Fibroblast of mammary gland (primary cell): ENCODE results near the gene RNF121.

Experiments
- DNase-seq: peaks from one replicate; pipeline ENCODE4 v3.0.0-alpha.2; 2010; ENCODE audit warnings: low read depth
- H3K4me3 ChIP-seq: 2 replicates; pipeline ENCODE4 v1.5.1; 2011; ENCODE audit warnings: low read depth, mild to moderate bottlenecking, low read length, moderate library complexity; ENCODE audit not compliant: control insufficient read depth
- TF ChIP-seq, protein P1 (sequence below): conservative IDR thresholded peaks from 2 replicates; pipeline ENCODE4 v1.5.1; 2011; ENCODE audit warnings: low read depth, low read length, inconsistent platforms; ENCODE audit not compliant: control insufficient read depth, insufficient read depth

RNF121 gene

DNA sequence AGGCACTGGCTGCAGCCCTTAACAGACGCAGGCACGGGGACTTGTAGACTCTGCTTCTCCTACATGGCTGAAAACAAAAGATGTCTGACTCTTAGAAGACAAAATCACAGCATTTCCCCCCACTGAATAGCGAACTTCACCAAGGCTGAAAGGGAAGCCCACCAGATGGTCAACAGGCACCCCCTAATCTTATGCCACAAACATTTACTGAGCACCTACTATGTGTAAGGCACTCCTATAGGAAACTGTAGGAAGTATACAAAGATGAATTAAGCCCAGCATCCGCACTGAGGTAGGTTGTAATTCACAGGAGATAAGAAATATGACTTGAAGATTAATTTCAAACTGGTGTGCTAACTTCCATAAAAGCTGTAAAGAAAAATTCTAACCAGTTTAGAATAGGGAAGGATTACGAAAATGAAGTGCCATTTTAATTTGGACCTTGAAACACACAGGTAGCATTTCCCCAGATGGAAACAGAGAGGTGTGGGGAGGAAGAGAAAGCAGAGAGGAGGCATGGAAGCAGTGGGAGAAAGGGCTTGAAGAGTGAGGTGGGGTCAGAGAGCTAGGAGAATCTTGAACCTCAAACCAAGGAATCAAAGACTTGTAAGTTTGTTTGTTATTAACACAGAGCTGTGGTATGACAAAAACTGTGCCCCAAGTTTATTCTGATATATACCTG is 113.4 kb downstream of the RNF121 start:
- TF ChIP-seq, protein P1, sequence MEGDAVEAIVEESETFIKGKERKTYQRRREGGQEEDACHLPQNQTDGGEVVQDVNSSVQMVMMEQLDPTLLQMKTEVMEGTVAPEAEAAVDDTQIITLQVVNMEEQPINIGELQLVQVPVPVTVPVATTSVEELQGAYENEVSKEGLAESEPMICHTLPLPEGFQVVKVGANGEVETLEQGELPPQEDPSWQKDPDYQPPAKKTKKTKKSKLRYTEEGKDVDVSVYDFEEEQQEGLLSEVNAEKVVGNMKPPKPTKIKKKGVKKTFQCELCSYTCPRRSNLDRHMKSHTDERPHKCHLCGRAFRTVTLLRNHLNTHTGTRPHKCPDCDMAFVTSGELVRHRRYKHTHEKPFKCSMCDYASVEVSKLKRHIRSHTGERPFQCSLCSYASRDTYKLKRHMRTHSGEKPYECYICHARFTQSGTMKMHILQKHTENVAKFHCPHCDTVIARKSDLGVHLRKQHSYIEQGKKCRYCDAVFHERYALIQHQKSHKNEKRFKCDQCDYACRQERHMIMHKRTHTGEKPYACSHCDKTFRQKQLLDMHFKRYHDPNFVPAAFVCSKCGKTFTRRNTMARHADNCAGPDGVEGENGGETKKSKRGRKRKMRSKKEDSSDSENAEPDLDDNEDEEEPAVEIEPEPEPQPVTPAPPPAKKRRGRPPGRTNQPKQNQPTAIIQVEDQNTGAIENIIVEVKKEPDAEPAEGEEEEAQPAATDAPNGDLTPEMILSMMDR, result no peak
- peak overlapping the region; percentile 72 for H3K4me3 ChIP-seq
- no peak for DNase-seq

DNA sequence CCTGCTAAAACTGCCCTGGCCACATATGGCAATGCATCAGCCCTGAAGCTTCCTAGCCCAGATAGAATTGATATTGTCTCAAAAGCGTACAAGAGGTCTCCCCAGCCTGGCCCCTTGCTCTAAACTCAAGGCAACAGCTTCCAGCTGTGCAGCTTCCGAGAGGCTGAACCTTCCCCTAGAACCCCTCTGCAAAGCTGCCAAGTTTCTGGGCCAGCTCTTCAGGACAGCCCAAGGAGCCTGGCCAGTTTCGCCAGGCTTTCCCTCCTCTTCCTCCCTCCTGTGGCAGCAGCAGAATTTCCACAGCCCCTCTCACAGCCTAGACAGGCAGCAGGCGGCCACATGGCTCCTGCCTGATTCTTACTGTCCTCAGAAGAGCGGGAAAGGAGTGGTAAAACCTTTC is 117.0 kb downstream of the RNF121 start:
- TF ChIP-seq, protein P1, result no peak
- no peak overlapping the region for H3K4me3 ChIP-seq
- no peak for DNase-seq
